ENCODE data around the gene CACNA1A.
"Not testable (repeated sequence)": the region's sequence is repeated elsewhere in the genome, so short reads cannot be mapped to it uniquely, and the experiment has no call there.

Gene CACNA1A

GRCh38 chr19:13198634-13199033, 307.6 kb downstream of the CACNA1A start:
- H4K20me1 ChIP-seq, result no peaks in the 10 kb centered on the region
- H3K27me3 ChIP-seq, result no peaks in the 10 kb centered on the region
- H3K9me3 ChIP-seq (replicated peaks in 1 of 11), result no peaks in the 10 kb centered on the region
- no peak for TF ChIP-seq Cebpa-rat (IDR thresholded peaks at IDR 0.05)
- no peak overlapping the region for H3K27ac ChIP-seq
- no peak overlapping the region for H3K4me3 ChIP-seq
- 0 out of 22 replicates have a peak overlapping the region, but pooled peaks of 1 of the 11 experiments have one; percentile 9 for H3K9ac ChIP-seq
- peaks cover 13 to 38% (median 23%) of the 10 kb centered on the region in 10 experiments for H3K4me1 ChIP-seq
- no peaks in the 10 kb centered on the region for H3K36me3 ChIP-seq
- no peak overlapping the region for H3K4me2 ChIP-seq

- Histone ChIP-seq H3K9ac (no peak overlapping the region), H3K27me3 (no peaks in the 10 kb centered on the region), H3K4me1 (peaks cover 15 to 34% (median 27%) of the 10 kb centered on the region in 10 experiments), H3K4me3 (no peak overlapping the region), H3K27ac (0 out of 22 replicates have a peak overlapping the region, but pooled peaks of 2 of the 11 experiments have one; percentile 14 to 26), H4K20me1 (no peaks in the 10 kb centered on the region), H3K36me3 (no peaks in the 10 kb centered on the region), H3K9me3 (replicated peaks in 1 of 11) (no peaks in the 10 kb centered on the region), H3K4me2 (no peak overlapping the region)
- TF ChIP-seq Cebpa-rat (IDR thresholded peaks at IDR 0.05), result no peak
Observed at GRCh38 chr19:13195678-13196077, 310.6 kb downstream of the CACNA1A start.

- H3K4me1 ChIP-seq, result peaks cover 15 to 55% (median 46%) of the 10 kb centered on the region in 10 experiments
- H3K27ac ChIP-seq, result no peak overlapping the region
- H3K4me3 ChIP-seq, result no peak overlapping the region
- H4K20me1 ChIP-seq, result no peaks in the 10 kb centered on the region
- TF ChIP-seq Cebpa-rat (IDR thresholded peaks at IDR 0.05), result no peak
- H3K9ac ChIP-seq, result no peak overlapping the region
- H3K36me3 ChIP-seq, result no peaks in the 10 kb centered on the region
- peaks cover 0 to 8% (median 0%) of the 10 kb centered on the region in 11 experiments; a peak in 2 of 22 replicates for H3K9me3 ChIP-seq (replicated peaks in 1 of 11)
- H3K4me2 ChIP-seq, result no peak overlapping the region; a peak in 1 of 22 replicates
- H3K27me3 ChIP-seq, result no peaks in the 10 kb centered on the region
Observed at GRCh38 chr19:13190781-13191540, 315.3 kb downstream of the CACNA1A start.

GRCh38 chr19:13189600-13189999, 316.7 kb downstream of the CACNA1A start:
- Histone ChIP-seq H3K27me3 (no peaks in the 10 kb centered on the region), H3K9me3 (replicated peaks in 1 of 11) (peaks cover 0 to 10% (median 0%) of the 10 kb centered on the region in 11 experiments; a peak in 2 of 22 replicates), H3K4me1 (peaks cover 12 to 60% (median 45%) of the 10 kb centered on the region in 10 experiments), H3K9ac (no peak overlapping the region), H3K27ac (peak overlapping the region in 1 of 11 experiments; percentile 38; a peak in 1 of 22 replicates), H3K36me3 (no peaks in the 10 kb centered on the region), H4K20me1 (no peaks in the 10 kb centered on the region), H3K4me2 (peak overlapping the region in 3 of 11 experiments; percentile 11 to 27 (median 15); a peak in 2 of 22 replicates), H3K4me3 (no peak overlapping the region)
- no peak for TF ChIP-seq Cebpa-rat (IDR thresholded peaks at IDR 0.05)

- Histone ChIP-seq H3K4me3 (no peak overlapping the region), H3K9me3 (replicated peaks in 1 of 11) (peaks cover 0 to 10% (median 0%) of the 10 kb centered on the region in 11 experiments; a peak in 2 of 22 replicates), H3K4me2 (peak overlapping the region in 8 of 11 experiments; percentile 23 to 56 (median 36); a peak in 13 of 22 replicates)
Observed at GRCh38 chr19:13187419-13187818, 318.9 kb downstream of the CACNA1A start.

GRCh38 chr19:13186688-13187087, 319.6 kb downstream of the CACNA1A start:
- Histone ChIP-seq H3K27ac (peak overlapping the region in 3 of 11 experiments; percentile 40 to 47 (median 43); a peak in 3 of 22 replicates), H3K9me3 (replicated peaks in 1 of 11) (peaks cover 0 to 10% (median 0%) of the 10 kb centered on the region in 11 experiments; a peak in 2 of 22 replicates), H3K4me1 (peaks cover 11 to 64% (median 43%) of the 10 kb centered on the region in 10 experiments), H3K4me2 (peak overlapping the region in 8 of 11 experiments; percentile 23 to 56 (median 36); a peak in 10 of 22 replicates)
- not testable (repeated sequence) for H3K36me3 ChIP-seq, H3K9ac ChIP-seq, H3K27me3 ChIP-seq, H3K4me3 ChIP-seq, H4K20me1 ChIP-seq

More at GRCh38 chr19:13187419-13187818, 318.9 kb downstream of the CACNA1A start:
- Histone ChIP-seq H3K9ac (peak overlapping the region in 1 of 11 experiments; percentile 8; a peak in 2 of 22 replicates), H4K20me1 (no peaks in the 10 kb centered on the region), H3K27ac (peak overlapping the region in 3 of 11 experiments; percentile 40 to 47 (median 43); a peak in 4 of 22 replicates), H3K36me3 (no peaks in the 10 kb centered on the region), H3K4me1 (peaks cover 4 to 59% (median 35%) of the 10 kb centered on the region in 10 experiments), H3K27me3 (no peaks in the 10 kb centered on the region)
- TF ChIP-seq Cebpa-rat (IDR thresholded peaks at IDR 0.05), result no peak

- H3K4me3 ChIP-seq, H3K4me2 ChIP-seq, H4K20me1 ChIP-seq, H3K36me3 ChIP-seq, H3K9ac ChIP-seq, H3K27me3 ChIP-seq: not testable (repeated sequence)
- Histone ChIP-seq H3K27ac (peak overlapping the region in 5 of 11 experiments; percentile 10 to 57 (median 47); a peak in 6 of 22 replicates), H3K4me1 (peaks cover 18 to 66% (median 48%) of the 10 kb centered on the region in 10 experiments), H3K9me3 (replicated peaks in 1 of 11) (peaks cover 0 to 10% (median 0%) of the 10 kb centered on the region in 11 experiments; a peak in 2 of 22 replicates)
Observed at GRCh38 chr19:13185763-13186657, 320.3 kb downstream of the CACNA1A start.

GRCh38 chr19:13184926-13185325, 321.4 kb downstream of the CACNA1A start:
- not testable (repeated sequence) for H3K27me3 ChIP-seq, H3K9ac ChIP-seq, H3K36me3 ChIP-seq, H3K4me3 ChIP-seq, H4K20me1 ChIP-seq, H3K4me2 ChIP-seq
- Histone ChIP-seq H3K27ac (peak overlapping the region in 2 of 11 experiments; percentile 47 to 48; a peak in 1 of 22 replicates), H3K9me3 (replicated peaks in 1 of 11) (peaks cover 0 to 10% (median 0%) of the 10 kb centered on the region in 11 experiments; a peak in 2 of 22 replicates), H3K4me1 (peaks cover 26 to 77% (median 58%) of the 10 kb centered on the region in 10 experiments)

All from BLaER1 treated with 17β-estradiol and CSF1 and Interleukin-3, amounts not matched to agents 10 nM and 100 nM (cell line).